ENCODE data around the gene MTUS2.

MTUS2 gene

DNA sequence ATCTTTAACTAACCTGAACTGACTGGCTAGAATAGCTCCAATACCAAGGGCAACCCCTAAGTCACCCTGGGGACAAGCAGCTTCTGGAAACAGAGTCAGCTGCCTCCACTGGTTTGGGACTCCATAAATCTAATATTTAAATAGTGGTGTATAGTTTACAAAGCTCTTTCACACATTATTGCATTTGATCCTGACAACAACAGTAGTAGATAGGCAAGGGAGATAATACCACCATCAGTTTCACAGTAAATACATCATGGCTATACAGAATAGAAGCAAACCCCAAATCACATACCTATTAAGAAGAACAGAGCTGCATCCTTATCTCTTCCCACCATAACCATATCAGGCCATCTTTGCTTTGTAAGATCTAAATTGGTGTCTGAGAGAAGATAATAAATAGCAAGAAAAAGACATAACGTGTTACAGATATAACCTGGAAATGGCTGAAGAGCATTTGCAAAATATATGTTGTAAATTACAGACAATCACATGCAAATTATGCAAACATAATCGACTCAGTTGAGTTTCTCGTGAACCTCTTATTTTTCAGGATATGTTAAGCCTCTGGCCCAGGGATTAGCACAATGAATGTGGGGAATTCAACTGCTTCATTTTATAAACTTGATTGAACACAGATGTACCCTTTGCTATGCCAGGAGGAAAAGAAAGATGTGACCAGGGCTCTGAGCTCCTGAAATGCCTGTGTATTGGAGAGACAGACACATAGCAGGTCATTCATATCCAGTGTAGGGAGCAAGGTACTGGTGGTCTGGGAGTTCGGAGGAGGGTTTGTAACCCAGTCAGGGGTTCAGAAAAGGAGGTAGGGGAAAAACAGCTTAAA is 632.9 kb downstream of the MTUS2 start:
- DNase-seq (ENCODE audit: low spot score), result no peak

DNA sequence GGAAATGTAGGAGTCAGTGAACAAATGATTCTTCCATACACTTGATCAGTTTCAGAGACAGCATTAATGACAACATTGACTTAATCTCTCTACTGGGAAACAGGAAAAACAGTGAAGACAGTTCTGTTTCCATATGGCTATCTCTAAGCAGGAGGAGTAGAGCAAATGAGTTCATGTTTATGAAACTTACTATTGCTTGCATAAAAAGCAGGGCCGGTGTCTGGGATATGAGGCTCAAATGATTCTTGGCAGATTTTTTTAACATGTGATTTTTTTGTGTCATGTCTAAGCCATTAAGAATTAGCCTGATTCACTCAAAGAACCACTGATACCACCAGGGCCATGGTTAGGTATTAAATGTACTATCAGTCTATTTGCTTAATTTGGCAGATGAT is 633.5 kb downstream of the MTUS2 start:
- DNase-seq (ENCODE audit: low spot score), result no peak

DNA sequence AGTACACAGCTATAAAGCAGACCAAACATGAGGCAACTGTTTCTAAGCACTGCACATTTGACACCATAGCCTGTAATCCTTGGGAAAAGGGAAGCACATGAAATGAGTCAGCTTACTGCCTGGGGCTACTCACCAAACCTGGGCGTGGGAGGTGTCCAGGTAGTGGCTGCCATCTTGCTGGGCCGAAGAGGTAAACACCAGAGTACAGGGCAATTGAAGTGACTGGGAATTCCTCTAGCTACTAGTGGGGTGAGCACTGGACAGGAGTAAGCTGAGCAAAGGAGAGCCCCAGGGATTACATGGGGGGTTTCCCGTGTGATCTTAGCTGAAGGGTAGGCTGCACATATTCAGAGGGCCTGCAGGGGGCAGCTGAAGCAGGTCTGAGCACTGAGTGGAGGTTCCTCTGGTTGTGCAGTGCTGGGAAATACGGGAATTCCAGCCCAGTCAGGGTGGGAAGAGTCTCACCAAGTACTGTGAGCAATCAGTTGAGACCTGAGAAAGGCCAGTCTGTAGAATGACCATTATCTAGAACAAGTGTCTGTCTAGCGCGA is 634.9 kb downstream of the MTUS2 start:
- DNase-seq (ENCODE audit: low spot score), result peak; percentile 16

DNA sequence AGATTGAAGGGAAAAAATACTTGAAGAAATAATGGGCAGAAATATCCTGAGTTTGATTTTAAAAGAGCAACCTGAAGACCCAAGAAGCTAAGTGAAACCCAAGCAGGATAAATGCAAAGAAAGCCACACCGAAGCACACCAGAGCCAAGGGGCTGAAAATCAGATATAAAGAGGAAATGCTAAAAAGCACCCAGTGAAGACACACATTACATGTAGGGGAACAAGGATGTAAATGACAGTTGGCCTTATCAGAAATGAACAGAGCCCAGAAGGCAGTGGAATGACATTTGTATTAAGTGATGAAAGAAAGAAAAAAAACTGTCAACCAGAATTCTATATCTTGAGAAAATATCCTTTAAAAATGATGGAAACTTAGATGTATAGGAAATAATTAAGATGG is 636.3 kb downstream of the MTUS2 start:
- no peak for DNase-seq (ENCODE audit: low spot score)

DNA sequence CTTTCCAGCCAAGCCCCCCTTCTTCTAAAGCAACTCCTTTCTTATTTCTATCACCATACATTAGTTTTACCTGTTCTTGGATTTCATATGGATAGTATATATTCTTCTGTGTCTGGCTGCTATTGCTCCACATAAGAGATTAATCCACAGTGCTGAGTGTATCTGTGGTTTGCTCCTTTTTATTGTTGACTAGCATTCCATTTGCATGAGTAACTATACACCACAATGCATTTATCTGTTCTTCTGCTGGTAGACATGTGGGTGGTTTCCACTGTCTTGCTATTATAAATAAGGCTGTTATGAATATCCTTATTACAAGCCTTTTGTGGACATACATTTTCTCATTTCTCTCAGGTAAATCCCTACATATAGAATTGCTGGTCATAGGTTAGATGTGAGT is 637.2 kb downstream of the MTUS2 start:
- no peak for DNase-seq (ENCODE audit: low spot score)

DNA sequence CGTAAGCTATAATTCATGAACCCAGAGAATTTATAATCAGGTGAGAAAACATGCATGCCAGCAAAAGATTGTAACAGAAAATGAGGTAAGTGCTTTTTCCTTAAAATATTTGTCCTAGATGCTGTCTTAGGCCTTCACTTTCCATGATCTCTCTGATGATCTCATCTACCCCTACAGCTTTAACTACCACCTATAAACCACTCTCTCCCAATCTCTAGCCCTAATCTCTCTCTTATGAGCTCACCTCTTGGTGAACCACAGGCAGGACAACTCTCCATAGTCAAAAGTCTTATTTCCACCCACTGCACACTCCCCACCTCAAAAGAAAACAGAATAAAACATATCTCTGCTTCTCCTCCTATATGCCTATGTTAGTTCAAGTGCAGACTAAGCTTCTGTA is 638.3 kb downstream of the MTUS2 start:
- DNase-seq (ENCODE audit: low spot score), result no peak

DNA sequence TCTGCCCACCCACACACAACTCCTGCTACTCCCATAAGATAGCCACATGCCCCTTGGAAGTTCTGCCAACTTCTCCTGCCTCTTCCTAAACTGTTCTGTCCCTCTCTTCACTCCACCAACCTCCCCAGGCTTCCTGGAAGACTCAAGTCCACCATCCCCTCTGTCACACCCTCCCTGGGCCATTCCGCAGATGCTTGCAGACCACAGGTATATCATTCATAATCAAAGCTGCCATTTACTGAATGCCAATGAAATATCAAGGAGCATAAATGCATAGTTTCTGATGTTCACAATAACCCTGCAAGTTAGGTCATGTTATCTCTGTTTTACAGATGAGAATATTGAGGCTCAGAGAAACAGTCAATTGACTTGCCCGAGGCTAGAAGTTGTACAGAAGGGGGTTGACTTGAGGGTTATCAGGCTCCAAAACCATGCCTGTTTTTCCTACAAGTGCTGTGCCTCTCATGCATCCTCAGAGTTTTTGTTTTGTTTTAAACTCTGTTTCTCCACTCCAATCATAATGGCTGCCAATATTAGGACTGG is 639.7 kb downstream of the MTUS2 start:
- DNase-seq (ENCODE audit: low spot score), result no peak

DNA sequence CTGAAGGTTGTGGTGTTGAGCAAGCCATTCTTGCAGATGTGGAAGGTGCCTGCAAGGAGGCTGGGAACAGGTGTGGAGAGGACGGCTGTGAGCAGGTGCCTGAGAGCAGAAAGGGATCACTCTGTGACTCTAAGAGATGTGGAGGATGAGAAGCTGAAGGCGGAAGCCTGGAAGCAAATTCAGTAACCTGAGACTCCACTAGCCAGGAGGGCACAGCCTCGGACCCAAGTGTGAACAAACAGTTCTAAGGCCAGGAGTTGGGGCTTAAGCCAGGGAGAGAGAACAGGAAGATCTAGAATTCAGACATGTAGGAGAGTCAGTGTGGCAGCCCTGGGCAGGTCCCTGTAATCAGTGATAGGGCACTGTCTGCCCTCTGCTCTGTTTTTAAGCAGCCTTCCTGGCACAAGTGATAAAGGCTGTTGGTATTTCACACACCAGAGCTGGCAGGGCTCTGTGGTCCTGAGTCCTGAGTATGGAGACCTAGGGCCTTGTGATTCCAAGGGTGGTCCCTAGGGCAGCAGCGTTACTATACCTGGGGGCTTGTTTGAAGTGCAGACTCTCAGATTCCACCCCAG is 644.1 kb downstream of the MTUS2 start:
- DNase-seq (ENCODE audit: low spot score), result no peak

DNA sequence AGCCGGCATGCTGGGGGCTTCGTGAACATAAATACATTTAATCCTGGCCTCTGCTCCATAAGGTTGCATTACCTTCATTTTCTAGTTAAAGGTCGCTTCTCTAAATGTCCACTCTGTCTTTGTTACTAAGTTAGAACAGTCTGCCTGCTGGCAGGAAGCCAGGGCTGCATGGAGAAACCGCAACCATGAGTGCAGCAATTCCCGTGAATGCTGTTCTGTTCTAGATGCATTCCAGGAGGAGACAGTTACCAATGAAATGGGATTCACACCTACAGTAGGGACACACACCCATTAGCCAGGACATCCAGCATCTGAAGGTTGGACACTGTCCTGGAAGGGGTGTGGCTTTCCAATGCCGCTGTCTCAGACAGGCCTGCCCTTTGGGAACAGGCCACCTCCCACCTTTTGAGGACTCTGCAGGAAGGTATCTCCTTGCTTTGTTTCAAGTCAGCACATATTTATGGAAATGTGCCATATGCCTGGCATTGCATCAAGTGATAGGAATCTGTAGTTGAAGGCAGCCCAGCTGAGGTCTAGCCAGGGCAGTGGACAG is 645.7 kb downstream of the MTUS2 start:
- DNase-seq (ENCODE audit: low spot score), result no peak

DNA sequence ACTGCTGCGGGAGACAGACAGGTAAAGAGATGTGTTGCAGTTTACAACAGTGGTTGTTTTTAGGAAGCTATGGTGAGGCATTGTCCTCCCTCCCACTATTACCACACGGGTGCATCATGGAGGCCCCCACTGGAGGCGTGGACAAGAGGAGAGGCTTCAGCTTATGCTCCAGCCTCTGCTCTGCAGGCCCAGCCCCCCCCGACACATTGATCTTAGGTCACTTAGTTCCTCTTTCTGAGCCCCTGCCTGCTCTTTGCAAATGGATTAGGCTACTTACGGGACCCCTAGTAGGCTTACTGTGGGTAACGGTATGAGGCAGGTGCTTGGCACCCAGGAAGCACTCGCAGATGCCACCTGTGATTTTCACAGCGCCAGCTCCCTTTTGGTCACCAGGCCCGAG is 651.4 kb downstream of the MTUS2 start:
- DNase-seq (ENCODE audit: low spot score), result no peak

DNA sequence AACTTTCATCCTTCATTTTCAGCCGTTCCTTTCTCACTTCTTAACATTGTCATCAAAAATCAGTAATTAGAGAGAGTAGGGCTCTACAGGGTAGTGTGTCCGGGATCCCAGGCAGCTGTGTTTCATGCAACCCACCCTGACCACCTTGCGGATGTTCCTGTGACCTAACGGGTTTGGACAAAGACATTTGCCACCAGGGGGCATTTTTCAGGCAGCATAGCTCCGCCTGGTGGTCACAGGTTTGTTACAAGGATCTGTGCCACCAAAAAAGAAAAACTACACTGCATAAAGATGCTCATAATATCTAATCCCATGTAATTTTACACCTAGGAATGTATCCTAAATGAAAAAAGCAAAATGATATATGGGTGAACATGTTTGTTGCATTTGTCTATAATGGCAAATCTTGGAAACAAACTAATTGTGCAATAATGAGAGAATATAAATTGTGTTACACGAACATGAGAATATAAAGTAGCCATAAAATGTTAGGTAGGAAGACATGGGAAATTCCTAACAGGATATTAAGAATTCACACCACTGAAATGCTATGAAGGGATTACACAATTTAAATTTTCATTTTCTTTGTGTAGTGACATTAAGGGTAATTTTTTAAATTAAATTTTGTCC is 652.3 kb downstream of the MTUS2 start:
- peak; percentile 54 for DNase-seq (ENCODE audit: low spot score)

DNA sequence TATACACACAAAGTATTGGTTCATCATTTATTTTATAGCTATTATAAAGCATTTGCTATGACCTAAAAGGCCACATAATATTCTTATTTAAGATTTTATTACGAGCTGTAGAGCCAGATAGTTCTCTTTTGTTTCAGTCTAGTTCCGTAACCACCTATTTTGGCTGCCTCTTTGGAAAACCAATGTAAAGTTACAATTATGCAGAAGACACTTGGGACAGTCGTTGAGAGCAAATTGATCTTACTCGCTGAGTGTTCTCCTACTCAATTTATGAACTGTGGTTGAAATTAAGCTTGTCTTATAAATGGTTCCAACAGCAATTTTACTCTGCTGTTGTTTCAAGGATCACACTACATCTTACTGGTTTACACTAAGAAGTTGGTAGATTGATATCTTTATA is 653.0 kb downstream of the MTUS2 start:
- no peak for DNase-seq (ENCODE audit: low spot score)

DNA sequence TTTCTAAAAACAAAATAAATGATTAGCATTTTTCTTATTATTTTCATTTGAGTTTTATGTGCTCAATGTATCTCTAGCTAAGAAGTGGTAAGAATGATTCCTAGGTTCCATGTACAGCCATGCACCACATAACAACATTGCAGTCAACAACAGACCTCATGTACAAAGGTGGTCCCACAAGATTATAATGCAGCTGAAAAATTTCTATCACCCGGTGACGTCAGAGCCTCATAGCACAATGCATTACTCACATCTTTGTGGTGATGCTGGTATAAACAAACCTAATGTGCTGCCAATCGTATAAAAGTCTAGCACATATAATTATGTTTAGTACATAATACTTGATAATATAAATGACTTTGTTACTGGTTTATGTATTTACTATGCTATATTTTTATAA is 654.9 kb downstream of the MTUS2 start:
- DNase-seq (ENCODE audit: low spot score), result no peak

DNA sequence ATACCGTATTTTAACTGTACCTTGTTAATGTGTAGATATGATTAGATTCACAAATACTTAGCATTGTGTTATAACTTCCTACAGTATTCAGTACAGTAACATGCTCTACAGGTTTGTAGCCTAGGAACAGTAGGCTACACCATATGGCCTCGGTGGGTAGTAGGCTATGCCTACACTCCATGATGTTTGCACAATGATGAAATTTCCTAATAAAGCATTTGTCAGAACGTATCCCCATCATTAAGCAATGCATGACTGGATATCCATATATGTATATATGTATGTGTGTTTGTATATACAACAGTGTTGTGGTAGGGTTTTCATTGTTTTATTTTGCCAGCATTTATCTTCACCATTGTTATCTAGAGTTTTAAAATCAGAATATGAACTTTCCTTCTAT is 655.9 kb downstream of the MTUS2 start:
- no peak for DNase-seq (ENCODE audit: low spot score)

DNA sequence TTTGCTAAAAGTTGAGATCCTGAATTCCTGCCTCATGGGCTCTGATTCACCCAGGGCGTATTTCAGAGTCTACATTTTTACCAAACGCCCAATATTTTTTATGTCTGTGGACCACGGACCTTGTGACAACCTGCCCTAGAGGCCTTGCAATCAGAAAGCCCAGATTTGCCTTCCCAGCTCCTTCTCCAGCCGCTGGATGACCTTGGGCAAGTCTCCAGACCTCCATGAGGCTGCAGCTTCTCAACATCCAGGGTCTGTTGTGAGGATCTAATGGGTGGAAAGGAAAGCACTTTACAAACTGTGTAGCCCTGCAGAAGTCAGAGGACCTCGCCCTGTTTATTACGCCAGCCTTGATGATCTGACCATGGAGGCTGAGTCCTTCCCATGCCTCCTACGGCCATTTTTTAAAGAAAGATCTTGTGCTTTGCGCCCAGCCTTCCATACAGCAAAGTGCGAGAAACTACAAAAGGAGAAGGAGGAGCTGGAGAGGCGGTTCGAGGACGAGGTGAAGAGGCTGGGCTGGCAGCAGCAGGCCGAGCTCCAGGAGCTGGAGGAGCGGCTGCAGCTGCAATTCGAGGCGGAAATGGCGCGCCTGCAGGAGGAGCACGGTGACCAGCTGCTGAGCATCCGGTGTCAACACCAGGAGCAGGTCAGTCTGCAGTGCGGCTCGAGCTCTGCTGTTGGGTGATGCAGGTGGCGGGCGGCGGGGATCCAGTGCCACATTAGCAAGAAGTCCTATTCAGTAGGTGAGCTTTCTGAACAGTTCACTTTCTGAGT is 659.8 kb downstream of the MTUS2 start:
- DNase-seq (ENCODE audit: low spot score), result no peak

DNA sequence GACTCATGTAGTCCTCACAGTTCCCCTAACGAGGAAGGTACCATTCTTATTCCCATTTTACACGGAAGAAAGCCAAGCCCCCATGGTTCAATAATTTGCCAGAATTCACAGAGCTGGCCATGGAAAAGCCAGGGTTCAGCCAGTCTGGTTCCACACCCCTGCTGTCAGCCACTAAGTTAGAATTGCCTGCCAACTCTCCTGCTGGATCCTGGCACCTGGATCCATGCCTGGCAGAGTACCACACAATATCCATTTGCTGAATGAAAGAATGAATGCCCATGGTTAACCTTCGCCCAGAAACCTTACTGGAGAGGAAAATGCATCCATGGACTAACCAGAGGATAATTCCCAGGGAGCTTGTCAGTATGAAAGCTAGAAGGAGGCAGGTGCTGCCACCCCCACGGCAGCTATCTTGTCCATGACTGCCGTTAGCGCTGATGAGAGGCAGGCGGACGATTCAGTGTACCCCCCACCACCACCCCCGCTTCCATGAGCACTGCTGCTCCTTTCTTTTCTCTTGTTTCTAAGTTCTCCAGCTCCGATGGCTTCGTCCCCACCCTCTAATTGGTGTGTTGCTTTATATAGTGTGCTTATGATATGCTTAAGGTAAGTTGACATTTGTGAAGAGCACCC is 660.9 kb downstream of the MTUS2 start:
- DNase-seq (ENCODE audit: low spot score), result no peak

DNA sequence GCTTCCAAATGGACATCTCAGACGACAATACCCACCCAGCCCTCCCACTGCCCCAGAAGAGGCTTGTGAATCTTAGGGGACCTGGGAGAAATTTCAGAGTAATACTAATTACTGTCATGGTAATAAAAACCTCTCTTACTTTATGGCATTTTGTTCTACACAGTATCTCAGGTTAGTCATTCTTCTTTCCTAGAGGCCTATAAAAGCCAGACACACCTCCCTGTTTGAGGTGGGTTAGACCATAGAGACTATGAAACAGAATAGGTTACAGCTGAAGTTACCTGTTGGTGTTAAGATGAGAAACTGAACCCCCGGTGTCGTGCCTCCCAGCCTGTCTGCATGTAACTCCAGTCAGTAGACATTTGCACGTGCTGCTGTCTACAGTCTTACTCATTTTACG is 661.5 kb downstream of the MTUS2 start:
- no peak for DNase-seq (ENCODE audit: low spot score)

DNA sequence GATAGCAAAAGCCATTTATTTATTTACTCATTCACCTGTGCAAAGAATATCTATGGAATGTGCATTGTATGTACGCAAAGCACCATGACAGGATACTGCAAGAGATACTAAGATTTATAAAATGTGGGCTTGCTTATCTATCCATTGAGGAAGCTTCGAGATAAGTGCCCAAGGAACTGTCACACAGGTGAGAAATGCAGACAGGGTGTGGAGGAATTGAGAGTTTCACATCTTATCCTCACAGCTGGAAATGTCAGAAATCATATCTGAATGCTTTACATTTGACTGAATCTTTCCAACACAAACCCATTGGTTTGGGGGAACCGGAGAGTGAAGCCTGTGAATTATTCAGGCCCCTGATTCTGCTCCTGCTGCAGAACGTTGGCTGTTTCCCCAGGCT is 662.4 kb downstream of the MTUS2 start:
- DNase-seq (ENCODE audit: low spot score), result no peak

DNA sequence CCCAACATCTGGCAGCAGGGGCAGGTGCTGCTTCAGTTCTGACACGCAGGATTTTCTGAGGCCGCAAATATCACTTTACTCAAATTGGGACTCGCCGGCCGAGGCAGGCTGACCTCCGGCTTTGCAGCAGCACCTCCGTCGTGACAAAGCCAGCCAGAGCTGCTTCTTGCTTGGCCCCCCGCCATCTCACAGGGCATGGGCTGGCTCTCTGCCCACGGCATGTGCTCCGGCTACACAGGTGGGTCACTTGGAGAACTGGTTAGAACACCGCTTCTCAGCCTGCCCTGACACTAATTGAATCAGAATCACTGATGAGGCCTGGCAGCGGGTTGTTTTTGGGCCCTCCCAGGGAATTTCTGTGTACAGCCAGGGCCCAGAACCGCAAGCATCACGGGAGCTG is 663.1 kb downstream of the MTUS2 start:
- DNase-seq (ENCODE audit: low spot score), result no peak

DNA sequence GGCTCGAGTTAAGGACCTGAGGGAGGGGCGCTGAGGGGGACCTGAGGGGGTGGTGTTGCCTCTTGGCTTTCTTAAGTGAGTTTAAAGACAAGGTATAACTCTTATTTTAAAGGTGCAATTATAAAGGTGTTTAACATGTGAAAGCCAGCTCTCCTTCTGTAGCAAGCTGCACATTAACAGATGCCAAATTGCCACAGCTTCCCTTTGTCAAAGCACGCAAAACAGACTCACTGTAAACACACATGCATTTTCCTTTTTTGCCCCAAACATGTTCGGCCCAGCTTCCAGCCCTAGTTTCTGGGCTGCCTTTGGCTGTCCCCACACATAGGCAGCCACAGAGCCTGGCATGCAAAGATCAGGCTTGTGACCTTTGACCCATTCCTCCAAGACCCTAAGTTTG is 663.5 kb downstream of the MTUS2 start:
- no peak for DNase-seq (ENCODE audit: low spot score)

DNA sequence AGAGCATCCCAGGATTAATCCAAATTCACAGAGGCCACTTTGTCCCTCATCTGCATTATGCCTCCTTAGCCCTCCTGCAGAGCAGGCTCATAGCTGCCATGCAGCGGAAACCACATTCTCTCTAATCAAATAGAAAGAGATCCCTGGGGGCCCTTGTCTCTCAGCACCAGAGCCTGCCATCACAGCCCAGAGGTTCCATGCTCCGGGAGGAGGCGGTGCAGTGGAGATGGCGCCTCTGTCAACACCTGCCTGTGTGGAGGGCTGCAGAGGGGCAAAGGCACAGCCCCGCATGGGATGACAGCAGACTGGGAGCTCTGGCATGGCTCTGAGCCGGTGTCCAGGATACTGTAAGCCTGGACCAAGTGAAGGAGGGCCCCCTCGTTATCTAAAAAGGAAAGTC is 664.1 kb downstream of the MTUS2 start:
- no peak for DNase-seq (ENCODE audit: low spot score)
